Neutrophil (primary cell): ENCODE results near the gene SMYD4.

Source experiments
- H3K27ac ChIP-seq: fragments of 200-600 bp; sonication (generic); 2 replicates; pipeline ENCODE4 v1.5.1; 2016; ENCODE audit warnings: mild to moderate bottlenecking, moderate library complexity
- H3K27me3 ChIP-seq: fragments of 200-600 bp; sonication (generic); 2 replicates; pipeline ENCODE4 v1.6.0; 2016; ENCODE audit warnings: mild to moderate bottlenecking
- H3K36me3 ChIP-seq: fragments of 200-600 bp; sonication (generic); 2 replicates; pipeline ENCODE4 v1.5.1; 2017
- H3K4me1 ChIP-seq, 2 experiments: fragments of 200-600 bp in 1 of 2; sonication (generic) in 1 of 2; 1 replicate in 1 of 2; 2 replicates in 1 of 2; pipeline versions ENCODE4 v1.5.1 to v1.6.1; 2013 to 2016; ENCODE audit warnings: low read depth in 1 of 2, low read length in 1 of 2, mild to moderate bottlenecking in 1 of 2, moderate library complexity in 1 of 2; ENCODE audit not compliant: control insufficient read depth in 1 of 2, insufficient read depth in 1 of 2
- H3K4me3 ChIP-seq, 2 experiments: fragments of 200-600 bp in 1 of 2; sonication (generic) in 1 of 2; 1 replicate in 1 of 2; 2 replicates in 1 of 2; pipeline ENCODE4 v1.5.1; 2013 to 2016; ENCODE audit warnings: low read depth in 1 of 2, low read length in 1 of 2, mild to moderate bottlenecking in 1 of 2, moderate library complexity in 1 of 2
- H3K9me3 ChIP-seq: fragments of 200-600 bp; sonication (generic); 2 replicates; pipeline ENCODE4 v1.5.1; 2016
- TF ChIP-seq, protein P1 (sequence below): fragments of 200-600 bp; sonication (generic); IDR thresholded peaks from 2 replicates; pipeline ENCODE4 v1.5.1; 2016; ENCODE audit warnings: antibody characterized with exemption

SMYD4 gene

DNA sequence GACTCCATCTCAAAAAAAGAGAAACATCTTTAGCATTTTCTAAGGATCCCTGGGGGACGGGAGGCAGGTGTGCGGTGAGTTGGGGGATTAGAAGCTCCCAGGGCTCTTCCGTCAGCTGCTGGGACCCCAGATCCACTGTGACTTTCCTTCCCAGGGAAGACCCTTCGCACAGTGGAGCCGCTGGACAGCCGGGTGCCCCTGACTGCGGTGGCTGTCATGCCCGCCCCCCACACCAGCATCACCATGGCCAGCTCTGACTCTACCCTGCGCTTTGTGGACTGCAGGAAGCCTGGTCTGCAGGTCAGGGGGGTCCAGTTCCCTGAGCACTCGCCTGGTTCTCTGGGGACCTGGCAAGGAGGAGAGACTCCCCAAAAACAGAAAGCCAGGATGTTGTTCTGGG, 94.3 kb downstream of the SMYD4 start:
- no peak overlapping the region for H3K4me3 ChIP-seq
- H3K27ac ChIP-seq: no peak overlapping the region
- no peaks in the 10 kb centered on the region for H3K4me1 ChIP-seq
- TF ChIP-seq, protein P1, sequence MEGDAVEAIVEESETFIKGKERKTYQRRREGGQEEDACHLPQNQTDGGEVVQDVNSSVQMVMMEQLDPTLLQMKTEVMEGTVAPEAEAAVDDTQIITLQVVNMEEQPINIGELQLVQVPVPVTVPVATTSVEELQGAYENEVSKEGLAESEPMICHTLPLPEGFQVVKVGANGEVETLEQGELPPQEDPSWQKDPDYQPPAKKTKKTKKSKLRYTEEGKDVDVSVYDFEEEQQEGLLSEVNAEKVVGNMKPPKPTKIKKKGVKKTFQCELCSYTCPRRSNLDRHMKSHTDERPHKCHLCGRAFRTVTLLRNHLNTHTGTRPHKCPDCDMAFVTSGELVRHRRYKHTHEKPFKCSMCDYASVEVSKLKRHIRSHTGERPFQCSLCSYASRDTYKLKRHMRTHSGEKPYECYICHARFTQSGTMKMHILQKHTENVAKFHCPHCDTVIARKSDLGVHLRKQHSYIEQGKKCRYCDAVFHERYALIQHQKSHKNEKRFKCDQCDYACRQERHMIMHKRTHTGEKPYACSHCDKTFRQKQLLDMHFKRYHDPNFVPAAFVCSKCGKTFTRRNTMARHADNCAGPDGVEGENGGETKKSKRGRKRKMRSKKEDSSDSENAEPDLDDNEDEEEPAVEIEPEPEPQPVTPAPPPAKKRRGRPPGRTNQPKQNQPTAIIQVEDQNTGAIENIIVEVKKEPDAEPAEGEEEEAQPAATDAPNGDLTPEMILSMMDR: no peak
- H3K36me3 ChIP-seq: peaks cover 56% of the 10 kb centered on the region
- no peaks in the 10 kb centered on the region for H3K9me3 ChIP-seq
- H3K27me3 ChIP-seq: no peaks in the 10 kb centered on the region

DNA sequence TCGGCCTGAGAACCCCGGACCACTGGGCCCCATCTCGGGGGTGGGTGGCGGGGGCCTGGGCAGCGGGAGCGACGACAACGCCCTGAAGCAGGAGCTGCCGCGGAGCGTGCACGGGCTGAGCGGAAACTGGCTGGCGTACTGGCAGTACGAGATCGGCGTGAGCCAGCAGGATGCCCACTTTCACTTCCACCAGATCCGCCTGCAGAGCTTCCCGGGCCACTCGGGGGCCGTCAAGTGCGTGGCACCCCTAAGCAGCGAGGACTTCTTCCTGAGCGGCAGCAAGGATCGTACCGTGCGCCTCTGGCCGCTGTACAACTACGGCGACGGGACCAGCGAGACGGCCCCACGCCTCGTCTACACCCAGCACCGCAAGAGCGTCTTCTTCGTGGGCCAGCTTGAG, 95.9 kb downstream of the SMYD4 start:
- H3K36me3 ChIP-seq: peaks cover 61% of the 10 kb centered on the region
- no peaks in the 10 kb centered on the region for H3K27me3 ChIP-seq
- H3K4me1 ChIP-seq: no peaks in the 10 kb centered on the region
- H3K4me3 ChIP-seq: no peak overlapping the region
- TF ChIP-seq, protein P1: no peak
- no peaks in the 10 kb centered on the region for H3K9me3 ChIP-seq
- no peak overlapping the region for H3K27ac ChIP-seq

DNA sequence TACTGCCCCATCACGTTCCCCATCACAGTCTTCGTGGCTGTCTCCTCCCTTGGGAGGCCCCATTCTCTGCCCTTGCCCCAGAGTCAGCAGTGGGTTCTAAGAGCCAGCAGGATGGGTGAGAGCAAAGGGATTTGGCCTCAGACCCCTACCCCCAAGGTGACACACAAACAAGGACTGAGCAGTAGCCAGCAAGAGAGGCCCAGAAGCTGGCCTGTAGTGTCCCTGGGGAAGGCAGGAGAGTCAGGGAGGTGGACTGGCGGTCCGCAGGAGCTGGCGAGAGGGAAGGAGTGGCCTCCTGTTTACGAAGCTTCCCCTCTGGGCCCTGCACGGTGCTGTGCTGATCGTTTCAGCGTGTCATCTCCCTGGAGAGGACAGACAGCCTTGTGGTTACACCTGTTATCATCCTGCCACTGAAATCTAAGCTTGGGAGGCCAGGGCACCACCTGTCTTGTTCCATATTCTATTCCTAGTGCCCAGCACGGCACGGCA, 96.8 kb downstream of the SMYD4 start:
- Histone ChIP-seq H3K4me3 (no peak overlapping the region), H3K9me3 (no peaks in the 10 kb centered on the region), H3K27me3 (no peaks in the 10 kb centered on the region), H3K36me3 (peaks cover 67% of the 10 kb centered on the region), H3K4me1 (no peaks in the 10 kb centered on the region), H3K27ac (no peak overlapping the region)
- TF ChIP-seq, protein P1: no peak

GRCh38 chr17:1732241-1732832, 97.4 kb downstream of the SMYD4 start:
- Histone ChIP-seq H3K36me3 (peaks cover 67% of the 10 kb centered on the region), H3K27me3 (no peaks in the 10 kb centered on the region), H3K9me3 (no peaks in the 10 kb centered on the region), H3K27ac (no peak overlapping the region), H3K4me3 (no peak overlapping the region), H3K4me1 (no peaks in the 10 kb centered on the region)
- TF ChIP-seq, protein P1: no peak

- H3K27me3 ChIP-seq: no peaks in the 10 kb centered on the region
- H3K9me3 ChIP-seq: no peaks in the 10 kb centered on the region
- H3K4me3 ChIP-seq: no peak overlapping the region
- H3K36me3 ChIP-seq: peaks cover 58% of the 10 kb centered on the region
- TF ChIP-seq, protein P1: no peak
- H3K4me1 ChIP-seq: no peaks in the 10 kb centered on the region
- H3K27ac ChIP-seq: no peak overlapping the region
Observed at GRCh38 chr17:1731194-1731506, 98.6 kb downstream of the SMYD4 start.
